ENCODE measurements around the gene SUPT6H.
"Not testable (repeated sequence)": the region's sequence is repeated elsewhere in the genome, so short reads cannot be mapped to it uniquely, and the experiment has no call there.

Gene SUPT6H

DNA sequence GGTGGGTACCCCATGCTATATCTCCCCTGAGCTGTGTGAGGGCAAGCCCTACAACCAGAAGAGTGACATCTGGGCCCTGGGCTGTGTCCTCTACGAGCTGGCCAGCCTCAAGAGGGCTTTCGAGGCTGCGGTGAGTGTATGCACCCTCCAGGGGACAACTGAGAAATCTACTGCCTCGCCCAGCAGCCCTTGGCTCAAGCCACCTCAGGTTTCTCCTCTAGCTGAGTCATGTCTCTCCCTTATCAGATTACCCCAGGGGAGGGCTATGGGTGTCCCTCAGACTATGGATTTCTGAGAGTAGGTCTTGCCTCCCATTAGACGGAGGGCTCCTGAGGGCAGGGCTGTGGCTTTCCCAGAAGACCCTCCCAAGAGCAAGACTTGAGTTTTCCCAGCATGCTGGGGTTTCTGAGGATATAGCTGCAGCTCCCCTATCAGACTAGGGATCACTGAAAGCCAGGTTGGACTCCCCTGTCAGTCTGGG is 73.3 kb downstream of the SUPT6H start:
- no peak for DNase-seq (ENCODE audit: low read depth in 3 of 3, low spot score in 1 of 3)

DNA sequence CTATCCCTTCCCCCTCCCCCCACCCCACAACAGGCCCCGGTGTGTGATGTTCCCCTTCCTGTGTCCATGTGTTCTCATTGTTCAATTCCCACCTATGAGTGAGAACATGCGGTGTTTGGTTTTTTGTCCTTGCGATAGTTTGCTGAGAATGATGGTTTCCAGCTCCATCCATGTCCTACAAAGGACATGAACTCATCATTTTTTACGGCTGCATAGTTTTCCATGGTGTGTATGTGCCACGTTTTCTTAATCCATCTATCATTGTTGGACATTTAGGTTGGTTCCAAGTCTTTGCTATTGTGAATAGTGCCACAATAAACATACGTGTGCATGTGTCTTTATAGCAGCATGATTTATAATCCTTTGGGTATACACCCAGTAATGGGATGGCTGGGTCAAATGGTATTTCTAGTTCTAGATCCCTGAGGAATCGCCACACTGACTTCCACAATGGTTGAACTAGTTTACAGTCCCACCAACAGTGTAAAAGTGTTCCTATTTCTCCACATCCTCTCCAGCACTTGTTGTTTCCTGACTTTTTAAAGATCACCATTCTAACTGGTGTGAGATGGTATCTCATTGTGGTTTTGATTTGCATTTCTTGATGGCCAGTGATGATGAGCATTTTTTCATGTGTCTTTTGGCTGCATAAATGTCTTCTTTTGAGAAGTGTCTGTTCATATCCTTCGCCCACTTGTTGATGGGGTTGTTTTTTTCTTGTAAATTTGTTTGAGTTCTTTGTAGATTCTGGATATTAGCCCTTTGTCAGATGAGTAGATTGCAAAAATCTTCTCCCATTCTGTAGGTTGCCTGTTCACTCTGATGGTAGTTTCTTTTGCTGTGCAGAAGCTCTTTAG is 74.1 kb downstream of the SUPT6H start:
- DNase-seq (ENCODE audit: low read depth in 3 of 3, low spot score in 1 of 3) = not testable (repeated sequence)

- no peak for DNase-seq (ENCODE audit: low read depth in 3 of 3, low spot score in 1 of 3)
Observed at GRCh38 chr17:28737316-28737715, 75.3 kb downstream of the SUPT6H start.

DNA sequence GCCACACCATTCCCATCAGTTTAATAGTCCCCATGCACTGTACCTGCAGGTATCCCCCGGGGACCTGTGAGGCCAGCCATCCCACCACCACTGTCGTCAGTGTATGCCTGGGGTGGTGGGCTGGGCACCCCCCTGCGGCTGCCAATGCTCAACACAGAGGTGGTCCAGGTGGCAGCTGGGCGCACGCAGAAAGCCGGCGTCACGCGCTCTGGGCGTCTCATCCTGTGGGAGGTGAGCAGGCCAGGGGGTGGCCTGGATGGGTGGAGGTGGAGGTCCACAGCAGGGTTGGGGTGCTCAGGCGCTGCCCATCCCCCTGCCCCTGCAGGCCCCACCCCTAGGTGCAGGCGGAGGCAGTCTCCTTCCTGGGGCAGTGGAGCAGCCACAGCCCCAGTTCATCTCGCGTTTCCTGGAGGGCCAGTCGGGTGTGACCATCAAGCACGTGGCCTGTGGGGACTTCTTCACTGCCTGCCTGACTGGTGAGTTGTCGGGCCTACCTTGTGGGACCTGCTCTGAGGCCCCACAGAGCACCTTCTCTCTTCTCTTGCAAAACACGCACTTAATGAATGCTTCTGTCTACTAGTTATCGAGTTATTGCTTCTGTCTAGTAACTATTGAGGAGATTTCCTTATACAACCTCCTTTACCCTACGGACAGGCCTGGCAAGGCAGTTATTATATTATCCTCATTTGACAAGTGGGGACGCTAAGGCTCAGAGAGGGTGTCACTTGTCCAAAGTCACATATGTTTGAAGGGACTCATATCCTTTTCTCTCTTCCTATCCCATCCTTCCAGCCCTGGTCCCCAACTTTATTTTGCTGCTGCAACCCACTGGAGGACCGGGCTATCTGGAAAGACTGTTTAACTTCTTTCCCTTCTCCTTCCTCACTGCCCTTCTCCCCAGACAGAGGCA is 76.0 kb downstream of the SUPT6H start:
- no peak for DNase-seq (ENCODE audit: low read depth in 3 of 3, low spot score in 1 of 3)

DNA sequence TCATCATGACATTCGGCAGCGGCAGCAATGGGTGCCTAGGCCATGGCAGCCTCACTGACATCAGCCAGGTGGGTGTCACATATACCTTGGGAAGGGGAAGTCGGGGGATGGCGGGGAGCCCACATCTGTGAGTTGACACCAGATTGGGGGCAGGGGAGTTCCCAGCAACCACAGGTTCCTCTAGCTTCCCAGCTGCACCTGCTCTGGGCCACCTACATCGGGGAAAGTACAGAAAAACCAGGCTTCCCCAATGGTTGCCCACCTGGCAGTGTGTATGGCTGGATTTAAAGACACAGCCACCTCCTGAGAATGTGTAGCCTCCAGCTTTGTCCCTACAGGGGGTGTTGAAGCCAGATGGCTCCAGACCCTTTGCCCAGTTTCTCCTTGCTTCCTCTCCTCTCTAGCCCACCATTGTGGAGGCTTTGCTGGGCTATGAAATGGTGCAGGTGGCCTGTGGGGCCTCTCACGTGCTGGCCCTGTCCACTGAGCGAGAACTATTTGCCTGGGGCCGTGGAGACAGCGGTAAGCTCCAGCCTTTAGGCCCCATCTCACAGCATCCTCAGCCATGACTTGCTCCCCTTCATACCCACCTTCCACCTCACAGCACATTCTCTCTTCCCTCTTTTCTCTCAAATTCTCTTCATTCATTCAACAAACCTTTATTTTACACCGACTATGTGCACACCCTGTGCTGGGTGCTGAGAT is 76.8 kb downstream of the SUPT6H start:
- peak in 1 of 3 donors; percentile 49 for DNase-seq (ENCODE audit: low read depth in 3 of 3, low spot score in 1 of 3)

DNA sequence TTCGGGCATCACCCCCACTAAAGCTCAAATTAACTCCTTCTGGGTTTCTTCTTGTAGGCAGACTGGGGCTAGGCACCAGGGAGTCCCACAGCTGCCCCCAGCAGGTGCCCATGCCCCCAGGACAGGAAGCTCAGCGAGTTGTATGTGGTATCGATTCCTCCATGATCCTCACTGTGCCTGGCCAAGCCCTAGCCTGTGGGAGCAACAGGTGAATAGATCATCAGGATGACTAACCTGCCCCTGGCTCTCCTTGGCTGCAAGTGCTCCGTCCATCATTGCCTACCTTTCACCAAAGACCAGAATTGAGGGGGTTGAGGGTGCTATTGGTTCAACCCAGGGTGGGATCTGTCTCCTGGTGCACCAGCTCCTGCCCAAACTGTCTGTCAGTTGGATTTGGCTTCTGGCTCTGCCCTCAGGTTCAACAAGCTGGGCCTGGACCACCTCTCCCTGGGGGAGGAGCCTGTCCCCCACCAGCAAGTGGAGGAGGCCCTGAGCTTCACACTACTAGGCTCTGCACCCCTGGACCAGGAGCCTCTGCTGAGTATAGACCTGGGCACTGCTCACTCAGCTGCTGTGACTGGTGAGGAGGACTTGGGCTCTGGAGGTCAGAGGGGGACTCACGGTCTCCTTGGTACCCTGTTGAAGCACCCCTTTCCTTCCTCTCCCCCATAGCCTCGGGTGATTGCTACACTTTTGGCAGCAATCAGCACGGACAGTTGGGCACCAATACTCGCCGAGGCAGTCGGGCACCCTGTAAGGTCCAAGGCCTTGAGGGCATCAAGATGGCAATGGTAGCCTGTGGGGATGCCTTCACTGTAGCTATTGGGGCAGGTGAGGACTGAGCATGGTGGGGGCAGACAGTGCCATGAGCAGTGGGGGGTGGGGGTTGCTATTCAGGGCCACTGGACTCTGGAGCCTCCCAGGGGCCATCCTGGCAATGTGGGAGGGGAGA is 78.7 kb downstream of the SUPT6H start:
- DNase-seq (ENCODE audit: low read depth in 3 of 3, low spot score in 1 of 3) = no peak

DNA sequence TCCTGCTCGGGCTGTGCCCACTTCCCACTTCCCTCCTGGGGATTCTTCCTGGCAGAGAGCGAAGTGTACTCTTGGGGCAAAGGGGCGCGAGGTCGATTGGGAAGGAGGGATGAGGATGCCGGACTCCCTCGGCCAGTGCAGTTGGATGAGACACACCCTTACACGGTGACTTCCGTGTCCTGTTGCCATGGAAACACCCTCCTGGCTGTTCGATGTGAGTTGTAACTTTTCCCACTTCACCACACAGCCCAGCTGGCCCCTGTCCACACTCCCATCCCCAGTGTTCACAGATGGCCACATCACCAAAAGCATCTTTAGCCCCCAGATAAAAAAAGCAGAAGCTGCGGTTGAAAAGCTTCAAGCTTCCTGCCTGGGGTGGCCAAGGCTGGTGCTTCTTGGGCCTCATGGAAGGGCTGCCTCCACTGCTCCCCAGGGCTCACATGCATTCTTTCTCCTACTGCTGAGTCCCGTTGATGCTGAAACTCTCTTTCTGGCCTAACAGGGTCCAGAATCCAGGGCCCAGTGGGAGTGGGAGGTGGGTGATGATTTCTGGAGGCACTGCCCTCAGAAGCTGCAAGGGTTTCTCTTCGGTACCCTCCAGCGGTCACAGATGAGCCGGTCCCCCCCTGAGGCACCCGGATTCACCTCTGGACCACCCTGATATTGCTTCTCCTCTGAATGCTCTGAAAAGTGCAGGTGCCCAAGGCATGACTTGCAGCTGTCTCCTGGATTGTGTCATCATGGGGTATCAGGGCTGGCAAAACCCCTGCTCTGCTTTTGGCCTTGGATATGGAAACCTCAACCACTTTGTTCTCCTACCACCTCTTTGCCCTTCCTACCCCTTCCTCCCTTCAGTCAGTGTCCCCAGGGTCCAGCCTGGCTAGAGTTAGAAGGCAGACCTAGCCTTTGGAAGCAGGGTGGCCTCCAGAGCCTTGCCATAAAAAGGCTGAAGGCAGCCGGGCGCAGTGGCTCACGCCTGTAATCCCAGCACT is 79.6 kb downstream of the SUPT6H start:
- no peak for DNase-seq (ENCODE audit: low read depth in 3 of 3, low spot score in 1 of 3)

- peak in 1 of 3 donors; percentile 70 for DNase-seq (ENCODE audit: low read depth in 3 of 3, low spot score in 1 of 3)
Observed at GRCh38 chr17:28743243-28744103, 81.5 kb downstream of the SUPT6H start, which contains the start of gene TRAF4. TRAF4 (plus strand) TSS chr17:28744011; CDS start chr17:28744113, 102 bp downstream.

DNA sequence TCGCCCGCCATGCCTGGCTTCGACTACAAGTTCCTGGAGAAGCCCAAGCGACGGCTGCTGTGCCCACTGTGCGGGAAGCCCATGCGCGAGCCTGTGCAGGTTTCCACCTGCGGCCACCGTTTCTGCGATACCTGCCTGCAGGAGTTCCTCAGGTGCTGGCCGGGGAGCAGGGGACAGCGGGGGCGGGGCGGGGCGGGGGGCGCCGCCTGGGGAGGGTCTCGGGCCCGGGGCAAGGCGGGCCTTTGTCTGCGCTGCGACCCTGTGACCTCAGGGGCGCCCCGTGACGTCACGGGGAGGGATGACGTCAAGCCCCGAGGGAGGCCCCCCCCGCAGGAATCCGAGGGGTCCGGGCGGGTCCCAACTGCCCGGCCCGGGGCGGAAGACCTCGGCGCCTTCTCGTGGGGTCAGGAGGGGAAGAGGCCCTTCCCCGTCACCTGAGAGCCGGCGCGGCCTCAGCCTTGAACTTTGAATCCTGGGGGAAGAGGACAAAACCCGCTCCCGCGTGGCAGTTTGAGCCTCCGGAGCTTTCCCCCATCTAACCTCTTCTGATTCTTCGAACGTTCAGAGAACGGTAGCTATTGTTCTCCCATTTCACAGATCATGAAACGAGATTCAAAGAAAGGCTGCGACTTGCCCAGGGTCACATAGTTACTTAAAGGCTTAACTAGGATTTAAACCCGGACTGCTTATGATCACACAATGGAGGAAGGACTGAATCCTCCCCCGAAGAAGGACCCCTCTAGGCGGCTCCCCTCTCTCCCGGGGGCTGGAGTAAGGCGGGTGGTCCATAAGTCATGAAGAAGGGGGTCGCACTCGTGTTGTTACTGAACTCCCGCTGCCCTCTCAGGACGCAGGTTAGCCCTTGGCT is 82.3 kb downstream of the SUPT6H start:
- peak in 1 of 3 donors; percentile 73 for DNase-seq (ENCODE audit: low read depth in 3 of 3, low spot score in 1 of 3)

GRCh38 chr17:28744972-28745785 is 83.2 kb downstream of the SUPT6H start:
- no peak for DNase-seq (ENCODE audit: low read depth in 3 of 3, low spot score in 1 of 3)

DNA sequence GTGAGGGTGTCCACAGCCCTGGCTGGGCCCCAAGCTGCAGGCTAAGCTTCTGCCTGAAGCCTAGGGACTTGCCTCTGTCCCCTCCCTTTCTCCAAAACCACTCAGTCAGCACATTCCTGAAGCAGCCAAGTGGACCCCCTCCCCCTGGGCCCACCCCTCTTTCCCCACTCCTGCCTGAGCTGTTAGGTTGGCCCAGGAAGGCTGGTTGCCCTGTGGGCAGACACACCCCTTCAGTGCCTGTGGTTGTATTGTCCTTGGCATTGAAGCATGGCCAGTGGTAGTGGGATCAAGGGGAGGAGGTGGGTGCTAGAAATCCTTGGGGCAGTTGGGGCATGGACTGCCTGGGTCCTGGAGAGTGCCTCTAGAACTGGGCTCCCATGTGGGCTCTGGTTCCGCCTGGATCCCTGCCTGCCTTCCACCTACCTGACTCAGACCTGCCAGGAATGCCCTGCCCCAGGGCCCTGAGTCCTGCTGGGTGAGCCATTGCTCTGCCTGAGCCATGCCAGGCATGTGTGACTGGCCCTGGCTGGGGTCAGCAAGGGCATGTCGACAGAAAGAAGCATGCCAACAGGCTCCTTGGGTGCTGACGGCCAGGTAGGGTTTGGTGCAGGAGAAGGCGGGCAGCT is 83.9 kb downstream of the SUPT6H start:
- no peak for DNase-seq (ENCODE audit: low read depth in 3 of 3, low spot score in 1 of 3)

GRCh38 chr17:28746611-28747050 is 84.6 kb downstream of the SUPT6H start:
- no peak for DNase-seq (ENCODE audit: low read depth in 3 of 3, low spot score in 1 of 3)

- DNase-seq (ENCODE audit: low read depth in 3 of 3, low spot score in 1 of 3) = no peak
Observed at GRCh38 chr17:28747051-28747691, 85.2 kb downstream of the SUPT6H start.

DNA sequence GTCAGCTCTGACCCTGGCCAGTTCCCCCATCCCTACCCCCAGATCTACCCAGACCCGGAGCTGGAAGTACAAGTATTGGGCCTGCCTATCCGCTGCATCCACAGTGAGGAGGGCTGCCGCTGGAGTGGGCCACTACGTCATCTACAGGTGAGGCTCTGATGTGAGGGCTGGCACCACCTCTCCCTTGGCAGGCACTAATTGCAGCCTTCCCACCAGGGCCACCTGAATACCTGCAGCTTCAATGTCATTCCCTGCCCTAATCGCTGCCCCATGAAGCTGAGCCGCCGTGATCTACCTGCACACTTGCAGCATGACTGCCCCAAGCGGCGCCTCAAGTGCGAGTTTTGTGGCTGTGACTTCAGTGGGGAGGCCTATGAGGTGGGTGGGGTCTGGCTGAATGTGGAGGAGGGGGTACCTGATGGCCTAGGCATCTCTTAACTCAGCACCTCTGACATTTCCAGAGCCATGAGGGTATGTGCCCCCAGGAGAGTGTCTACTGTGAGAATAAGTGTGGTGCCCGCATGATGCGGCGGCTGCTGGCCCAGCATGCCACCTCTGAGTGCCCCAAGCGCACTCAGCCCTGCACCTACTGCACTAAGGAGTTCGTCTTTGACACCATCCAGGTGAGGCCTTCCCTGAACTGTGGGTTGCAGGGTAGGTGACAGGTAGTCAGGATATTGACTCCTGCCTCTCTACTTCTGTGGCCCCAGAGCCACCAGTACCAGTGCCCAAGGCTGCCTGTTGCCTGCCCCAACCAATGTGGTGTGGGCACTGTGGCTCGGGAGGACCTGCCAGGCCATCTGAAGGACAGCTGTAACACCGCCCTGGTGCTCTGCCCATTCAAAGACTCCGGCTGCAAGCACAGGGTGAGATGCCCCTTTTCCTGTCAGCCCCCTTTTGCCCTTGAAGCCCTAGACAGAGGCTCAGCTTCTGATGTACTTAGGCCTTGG is 86.1 kb downstream of the SUPT6H start:
- DNase-seq (ENCODE audit: low read depth in 3 of 3, low spot score in 1 of 3) = no peak
